GM03348 (cell line): Measurements from ENCODE around the gene ASB15.
"Not testable (repeated sequence)": the region's sequence is repeated elsewhere in the genome, so short reads cannot be mapped to it uniquely, and the experiment has no call there.

Experiments used
- DNase-seq: peaks from one replicate; pipeline ENCODE4 v3.0.0; 2012; ENCODE audit warnings: low spot score

ASB15 gene

DNA sequence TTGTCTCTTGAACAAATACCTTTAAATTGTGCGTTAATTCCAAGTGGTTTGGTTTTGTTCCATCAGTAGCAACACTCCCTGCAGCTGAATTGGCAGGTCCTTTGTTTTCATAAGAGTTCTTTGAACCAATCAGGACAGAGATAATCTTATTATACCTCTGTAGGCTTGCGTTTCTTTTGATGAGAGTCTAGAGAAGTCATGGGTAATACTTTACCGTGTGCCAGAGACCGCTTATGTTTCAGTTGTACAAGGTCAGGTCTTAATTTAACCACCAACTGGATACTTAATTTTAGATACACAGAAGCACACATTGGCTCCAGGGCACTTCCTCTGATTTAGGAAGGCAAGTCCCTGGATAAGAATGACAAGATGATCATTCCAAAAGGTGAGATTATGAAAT is at the start of gene ASB15:
ASB15 (plus strand) TSS at position 292 of the 400 bp plus-strand sequence. CDS start 12,682 bp downstream, outside the sequence.
- DNase-seq: no peak

DNA sequence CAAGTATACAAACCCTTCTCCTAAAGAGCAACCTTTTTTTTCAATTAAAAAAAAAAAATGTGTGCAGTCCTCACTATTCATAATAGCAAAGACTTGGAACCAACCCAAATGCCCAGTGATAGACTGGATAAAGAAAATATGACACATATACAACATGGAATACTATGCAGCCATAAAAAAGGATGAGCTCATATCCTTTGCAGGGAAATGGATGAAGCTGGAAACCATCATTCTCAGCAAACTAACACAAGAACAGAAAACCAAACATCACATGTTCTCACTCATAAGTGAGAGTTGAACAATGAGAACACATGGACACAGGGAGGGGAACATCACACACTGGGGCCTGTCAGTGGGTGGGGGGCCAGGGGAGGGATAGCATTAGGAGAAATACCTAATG is 49.5 kb upstream of the ASB15 start:
- not testable (repeated sequence) for DNase-seq

DNA sequence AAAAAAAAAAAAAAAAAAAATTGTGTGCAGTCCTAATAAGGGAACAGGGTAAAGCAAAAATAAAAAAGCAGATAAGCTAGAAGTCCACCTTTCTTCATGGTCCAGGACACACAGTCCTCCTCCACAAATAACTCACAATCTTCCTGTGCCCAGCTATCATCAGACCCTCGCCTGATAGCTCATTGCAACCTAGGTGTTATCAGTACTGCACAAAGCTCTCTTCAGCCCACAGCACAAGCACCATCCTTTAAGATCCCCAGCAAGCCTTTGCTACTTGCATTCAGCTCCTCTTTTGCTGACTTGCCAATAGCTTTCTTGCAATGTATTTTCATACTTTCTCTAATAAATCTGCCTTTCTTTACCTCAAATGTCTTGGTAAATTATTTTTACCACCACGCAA is 49.0 kb upstream of the ASB15 start:
- no peak for DNase-seq

DNA sequence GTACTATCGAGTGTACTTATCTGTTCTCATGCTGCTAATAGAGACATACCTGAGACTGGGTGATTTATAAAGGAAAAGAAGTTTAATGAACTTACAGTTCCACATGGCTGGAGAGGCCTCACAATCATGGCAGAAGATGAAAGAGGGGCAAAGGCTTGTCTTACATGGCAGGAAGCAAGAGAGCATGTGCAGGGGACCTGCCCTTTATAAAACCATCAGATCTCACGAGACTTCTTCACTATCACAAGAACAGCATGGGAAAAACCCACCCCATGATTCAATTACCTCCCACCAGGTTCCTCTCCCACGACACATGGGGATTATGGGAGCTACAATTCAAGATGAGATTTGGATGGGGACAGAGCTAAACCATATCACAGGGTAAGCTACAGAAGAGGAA is 48.5 kb upstream of the ASB15 start:
- no peak for DNase-seq

DNA sequence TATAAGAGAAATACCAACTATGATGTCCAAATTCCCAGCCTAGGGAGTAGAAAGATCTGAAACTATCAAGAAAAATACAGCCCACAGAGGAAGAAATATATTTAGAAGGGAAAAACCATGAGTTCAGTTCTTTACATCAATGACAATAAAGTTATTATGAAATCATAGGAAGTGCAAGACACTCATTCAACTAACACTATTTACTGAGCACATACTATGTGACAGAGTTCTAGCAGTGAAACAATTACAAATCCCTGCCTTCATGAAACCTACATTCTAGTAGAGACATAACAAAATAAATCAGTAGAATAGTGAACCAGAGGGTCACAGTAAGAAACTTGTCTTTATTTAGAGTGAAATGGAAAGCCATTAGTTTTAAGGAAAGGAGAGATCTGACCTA is 46.1 kb upstream of the ASB15 start:
- DNase-seq: no peak

DNA sequence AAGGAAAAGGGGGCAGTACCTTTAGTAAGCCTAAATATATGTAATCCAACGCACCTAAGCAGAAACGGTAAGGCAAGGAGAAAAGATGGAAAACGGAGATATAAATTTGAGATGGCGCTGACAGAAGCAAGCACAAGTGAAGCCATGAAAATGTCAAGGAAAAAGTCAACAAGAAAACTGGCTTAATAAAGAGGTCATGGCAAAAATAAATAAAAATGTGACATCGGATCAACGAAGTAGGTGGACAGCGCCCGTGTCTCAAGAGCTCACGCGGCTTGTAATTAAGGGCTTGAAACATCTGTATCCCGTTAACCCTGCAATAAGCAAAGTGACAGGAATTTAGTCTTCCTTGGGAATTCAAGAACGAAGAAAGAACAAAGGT is 44.6 kb upstream of the ASB15 start:
- DNase-seq: peak; percentile 9

DNA sequence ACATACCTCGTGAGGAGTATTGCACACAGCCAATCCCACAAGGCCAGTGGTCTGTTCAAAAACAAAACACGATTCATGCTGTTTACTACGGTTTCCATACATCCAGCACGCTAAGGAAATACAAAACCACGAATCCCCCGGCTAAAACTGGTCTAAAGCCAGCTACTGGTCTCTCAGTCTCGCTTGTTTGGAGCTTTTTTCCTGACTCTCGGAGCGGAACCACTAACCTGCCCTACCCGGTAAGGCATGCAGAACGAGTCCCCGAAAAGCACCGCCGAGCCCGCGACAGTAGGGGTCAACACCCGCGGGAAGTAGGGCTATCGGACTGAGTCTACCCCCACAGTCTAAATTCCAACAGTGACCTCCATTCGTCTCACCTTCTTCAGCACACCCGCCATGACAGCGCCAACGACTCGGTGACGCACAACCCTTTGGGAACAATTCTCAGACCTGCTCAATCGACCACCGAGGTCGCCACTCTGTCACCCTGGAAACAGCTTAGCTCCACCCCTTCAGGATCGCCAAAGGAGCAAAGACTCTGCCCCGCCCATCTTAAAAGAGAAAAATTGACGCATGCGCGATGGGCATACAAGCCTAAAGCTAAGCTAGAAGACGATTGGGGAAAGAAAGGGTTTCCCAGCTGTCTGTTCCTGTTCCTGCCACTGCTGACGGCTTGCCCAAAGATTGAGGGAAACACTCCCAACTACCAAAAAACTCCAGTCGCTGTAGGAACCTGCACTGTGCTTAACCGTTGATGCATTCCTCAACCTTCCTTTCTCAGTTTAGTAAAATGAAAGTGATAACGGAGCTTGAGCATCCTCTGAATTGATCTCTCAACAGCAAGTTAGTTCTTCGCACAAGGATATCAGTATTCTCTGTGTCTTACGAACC is 44.0 kb upstream of the ASB15 start, which contains the start of gene NDUFA5:
NDUFA5 (minus strand) TSS at position 421 of the 891 bp plus-strand sequence; CDS start at position 398, 23 bp downstream.
- peak; percentile 94 for DNase-seq

DNA sequence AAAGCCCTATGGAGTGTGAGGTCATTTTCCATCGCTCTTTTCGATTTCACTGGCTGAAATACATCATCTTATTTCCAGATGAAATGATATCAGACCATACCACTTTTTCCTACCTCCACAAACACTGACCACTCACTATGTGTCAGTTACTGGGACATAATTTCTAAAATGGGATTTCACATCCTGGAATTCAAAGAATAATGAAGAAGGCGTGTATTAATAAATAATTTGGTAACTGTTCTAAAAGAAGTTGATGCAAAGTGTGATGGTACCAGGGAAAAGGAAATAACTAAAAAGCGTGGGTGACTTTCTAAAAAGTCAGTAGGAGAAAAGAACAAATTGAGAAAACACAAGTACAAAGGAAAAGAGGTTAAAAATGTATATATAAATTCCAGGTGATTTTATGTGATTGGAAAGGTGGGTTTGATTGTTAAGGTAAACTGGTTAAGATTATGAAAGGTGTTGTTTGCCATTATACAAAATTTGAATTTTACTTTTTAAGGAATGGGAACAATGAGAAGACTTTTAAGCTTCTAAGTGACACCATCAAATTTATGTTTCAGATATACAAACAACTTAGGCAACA is 43.2 kb upstream of the ASB15 start:
- DNase-seq: no peak

DNA sequence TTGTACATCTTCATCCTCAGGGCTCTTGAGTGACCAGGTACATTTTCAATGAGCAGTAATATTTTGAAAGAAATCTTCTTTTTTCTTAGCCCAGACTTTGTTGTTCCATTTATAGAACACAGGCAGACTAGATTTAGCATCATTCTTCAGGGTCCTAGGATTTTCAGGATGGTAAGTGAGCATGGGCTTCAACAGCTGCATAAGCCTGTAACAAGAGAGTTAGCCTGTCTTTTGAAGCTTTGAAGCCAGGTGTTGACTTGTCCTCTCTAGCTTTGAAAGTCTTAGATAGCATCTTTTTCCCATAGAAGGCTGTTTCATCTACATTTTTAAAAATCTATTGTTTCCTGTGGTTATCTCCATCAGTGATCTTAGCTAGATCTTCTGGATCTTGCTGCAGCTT is 39.5 kb upstream of the ASB15 start:
- DNase-seq: no peak

DNA sequence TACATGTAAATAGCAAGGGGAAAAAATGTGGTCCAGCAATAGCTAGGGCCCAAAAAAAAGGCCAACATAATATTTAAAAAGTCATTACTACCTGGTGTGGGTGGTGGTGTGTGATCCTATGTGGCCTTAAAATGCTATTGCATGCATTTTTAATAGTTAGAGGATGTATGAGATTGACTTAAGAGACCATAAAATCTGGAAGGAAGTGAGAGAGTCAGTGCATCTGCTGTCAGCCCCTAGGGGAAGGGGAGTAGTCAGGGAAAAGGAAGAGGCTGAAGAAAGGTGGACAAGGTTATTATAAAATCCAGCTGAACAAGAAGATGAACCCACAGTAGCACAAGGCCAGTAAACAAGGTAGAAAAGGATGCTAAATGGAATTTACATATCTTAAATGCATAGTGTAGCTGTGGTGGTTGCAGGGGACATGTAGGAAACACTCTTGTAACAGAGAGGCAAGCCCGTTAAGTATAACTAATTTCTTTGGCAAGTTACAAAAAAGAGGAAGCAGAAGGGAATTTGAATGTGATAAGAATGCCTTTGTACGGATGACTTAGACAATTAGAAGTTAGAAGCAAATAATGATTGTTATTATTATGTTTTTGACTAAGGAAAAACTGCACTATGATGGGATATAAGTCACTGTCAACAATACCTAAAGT is 32.1 kb upstream of the ASB15 start:
- DNase-seq: no peak

DNA sequence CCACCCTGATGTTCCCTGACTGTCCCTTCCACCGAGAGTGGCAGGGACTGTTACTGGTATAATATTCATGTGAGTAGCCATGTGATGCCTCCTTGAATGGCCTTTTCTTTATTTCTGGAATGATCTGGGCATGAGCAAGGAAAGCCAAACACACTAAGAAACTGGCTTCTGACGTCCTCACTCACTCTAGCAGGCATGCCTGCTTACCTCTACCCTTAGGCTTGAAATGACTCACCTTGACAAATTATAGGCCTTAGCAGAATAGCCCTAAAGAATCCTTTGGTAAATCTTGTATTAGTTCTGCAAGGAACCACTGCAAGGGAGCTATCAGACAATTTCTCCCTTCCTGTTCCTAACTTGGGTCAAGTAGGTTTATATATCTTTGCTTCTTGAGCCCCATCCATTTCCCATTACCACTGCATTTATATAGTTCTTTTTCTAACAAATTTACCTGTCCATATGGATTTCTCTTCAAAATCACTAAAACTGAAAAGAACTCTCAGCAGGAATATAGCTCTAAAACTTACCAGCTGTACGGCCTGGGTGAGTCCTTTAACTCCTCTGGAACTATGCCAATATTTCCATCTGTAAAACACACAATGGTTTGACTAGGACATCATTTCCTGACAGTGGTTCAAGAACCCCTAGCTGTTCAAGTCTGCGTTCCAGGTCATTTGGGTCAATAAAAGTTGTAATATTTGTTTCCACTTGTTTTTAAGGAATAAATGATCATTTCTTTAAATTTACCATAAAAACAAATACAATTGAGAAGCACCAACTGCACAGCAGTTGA is 31.0 kb upstream of the ASB15 start:
- DNase-seq: no peak

DNA sequence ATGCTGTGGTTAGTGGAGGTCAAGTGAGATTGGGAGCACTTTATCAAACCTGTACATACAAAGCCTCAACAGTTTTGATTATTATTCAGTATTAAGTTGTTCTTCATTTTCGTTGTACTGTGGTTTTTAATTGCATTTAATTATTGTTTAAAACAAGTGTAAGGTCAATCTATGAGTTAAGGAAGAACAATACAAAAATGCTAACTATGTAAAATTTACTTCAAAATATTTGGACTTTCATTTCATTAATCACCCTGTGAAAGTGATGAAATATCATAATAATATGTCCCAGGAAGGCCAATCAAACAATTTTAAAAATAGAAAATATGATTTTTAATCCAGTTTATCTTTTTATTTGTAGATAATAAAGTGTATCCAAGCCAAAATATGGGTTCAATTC is 30.4 kb upstream of the ASB15 start:
- DNase-seq: no peak

DNA sequence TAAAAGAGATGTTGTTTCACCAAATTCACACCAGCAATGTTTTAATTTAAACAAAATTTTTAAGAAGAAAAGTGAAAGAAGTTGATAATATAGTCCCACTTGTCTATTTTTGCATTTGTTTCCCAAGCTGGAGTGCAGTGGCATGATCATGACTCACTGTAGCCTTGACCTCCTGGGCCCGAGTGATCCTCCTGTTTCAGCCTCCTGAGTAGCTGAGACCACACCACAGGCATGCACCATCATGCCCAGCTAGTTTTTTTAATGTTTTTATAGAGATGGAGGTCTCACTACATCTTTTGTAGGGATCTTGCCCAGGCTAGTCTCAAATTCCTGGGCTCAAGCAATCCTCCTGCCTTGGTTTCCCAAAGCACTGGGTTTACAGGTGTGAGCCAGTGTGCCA is 29.9 kb upstream of the ASB15 start:
- DNase-seq: no peak

DNA sequence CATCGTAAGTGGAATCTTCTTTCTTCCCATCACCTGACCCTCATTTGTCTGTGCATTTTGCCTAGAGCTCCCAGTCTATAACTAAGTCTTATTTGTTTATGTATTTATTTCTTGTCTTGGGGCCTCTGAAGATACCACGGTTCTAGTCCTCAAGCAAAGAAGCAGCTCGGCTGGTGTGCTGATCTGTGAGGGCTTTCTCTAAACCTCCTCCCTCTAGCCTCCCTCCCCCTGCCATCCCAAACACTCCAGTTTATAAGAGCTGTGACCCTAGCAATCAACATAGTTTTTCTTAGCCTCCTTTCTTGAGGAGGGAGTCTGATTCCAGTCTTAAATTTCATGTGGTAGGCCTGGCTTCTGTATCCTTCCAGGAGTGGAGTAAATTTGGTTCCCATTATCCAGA is 28.3 kb upstream of the ASB15 start:
- no peak for DNase-seq

DNA sequence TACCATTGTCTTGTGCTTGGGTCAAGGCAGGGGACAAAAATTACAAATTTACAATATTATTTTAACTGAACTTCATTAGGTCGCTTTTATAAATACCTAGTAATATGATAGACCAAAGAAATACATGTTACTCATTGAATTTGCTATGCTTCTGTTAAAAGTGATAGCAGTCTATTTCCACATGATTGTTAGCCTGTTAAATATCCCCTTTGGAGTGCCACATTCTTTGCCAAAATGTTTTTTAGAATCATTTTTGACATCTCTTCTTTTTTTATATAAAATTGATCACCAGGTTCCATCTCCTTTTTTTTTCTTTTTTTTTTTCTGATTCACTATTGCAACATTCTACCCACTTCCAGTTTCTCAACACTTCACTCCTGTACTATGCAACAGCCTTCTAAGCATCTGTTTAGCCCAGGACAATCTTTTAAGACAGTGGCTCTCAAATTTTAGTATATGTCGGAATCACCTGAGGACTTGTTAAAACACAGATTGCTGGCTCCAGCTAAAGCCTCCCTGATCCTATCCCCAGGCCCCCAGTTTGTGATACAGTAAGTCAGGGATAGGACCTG is 27.6 kb upstream of the ASB15 start:
- DNase-seq: no peak

DNA sequence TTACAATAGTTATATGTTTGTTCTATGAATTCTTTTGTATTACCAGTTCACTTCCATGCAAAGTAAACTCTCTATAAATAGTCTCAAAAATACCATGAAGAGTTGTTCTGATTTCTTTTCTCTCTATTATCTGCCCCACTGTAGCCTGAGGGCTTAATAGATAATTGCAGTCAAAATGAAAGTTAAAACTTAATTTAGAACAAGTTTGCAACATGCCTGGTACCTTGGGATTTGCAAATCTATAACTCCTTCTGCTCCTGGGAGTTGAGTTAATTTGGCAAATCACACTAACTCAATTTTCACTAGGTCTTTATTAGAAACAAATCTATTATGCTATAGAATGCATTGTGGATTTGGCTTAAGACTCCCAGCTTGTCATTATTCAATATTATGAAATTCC is 22.2 kb upstream of the ASB15 start:
- no peak for DNase-seq

DNA sequence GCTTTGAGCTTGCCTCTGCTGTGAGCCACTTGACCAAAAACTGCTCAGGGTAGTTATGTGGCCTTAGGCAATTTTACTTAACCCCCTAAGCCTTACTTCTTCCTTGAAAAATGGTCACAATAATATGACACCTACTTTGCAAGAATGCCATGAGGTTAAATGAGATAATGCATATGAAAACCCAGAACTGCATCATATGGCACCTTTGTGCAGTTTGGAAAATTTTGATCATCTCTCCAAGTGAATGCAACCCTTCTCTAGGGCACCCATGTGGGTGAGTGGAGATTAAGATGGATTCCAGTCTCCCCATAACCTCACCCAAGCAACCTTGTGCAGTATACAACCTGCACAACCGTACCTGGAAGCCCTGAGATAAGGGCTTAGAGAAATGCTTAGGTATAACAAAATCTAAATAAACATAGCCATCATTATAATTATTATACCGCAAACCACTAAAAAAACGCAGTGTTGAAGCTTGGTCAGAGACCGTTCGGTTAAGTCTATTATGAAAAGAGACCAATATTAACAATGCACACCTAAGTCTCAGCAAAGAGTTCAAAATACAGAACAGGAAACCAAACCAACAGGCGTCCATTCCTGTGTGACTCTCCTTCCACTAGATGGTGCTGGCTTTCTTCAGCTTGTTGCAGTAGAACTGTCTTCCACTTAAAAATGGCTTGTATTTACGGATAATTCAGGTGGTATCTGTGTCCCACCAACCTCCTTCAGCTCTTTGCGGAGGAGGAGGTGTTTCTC is 21.0 kb upstream of the ASB15 start:
- DNase-seq: peak; percentile 38

DNA sequence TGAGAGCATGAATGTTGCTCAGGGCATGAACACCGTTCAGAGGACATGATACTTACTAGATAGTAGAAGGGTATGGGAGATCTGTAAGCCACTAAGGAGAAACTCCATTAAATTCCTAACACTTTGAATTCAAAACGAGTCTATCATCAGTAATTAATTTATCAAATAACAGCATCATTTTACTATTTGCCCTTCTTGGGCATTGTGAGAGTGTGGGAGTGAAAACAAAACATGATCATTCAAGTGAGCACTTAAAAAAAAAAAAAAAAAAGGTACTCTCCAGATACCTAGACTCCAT is 20.5 kb upstream of the ASB15 start:
- DNase-seq: no peak

DNA sequence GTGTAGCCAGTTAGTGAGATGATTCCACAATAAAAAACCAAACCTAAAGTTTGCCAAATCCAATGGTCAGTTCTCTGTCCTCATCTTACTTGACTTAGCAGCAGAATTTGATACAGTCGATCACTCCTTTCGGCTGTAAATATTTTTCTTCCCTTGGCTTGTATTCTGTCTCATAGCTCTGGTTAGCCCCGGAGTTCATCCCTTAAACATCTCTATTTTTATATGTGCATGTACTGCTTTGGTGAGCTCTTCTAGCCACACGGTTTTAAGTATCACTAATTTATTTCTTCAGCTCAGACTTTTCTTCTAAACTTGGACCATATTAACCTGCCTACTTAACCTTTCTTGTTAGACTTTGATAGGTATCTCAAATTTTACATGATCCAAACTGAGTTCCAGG is 17.8 kb upstream of the ASB15 start:
- no peak for DNase-seq

DNA sequence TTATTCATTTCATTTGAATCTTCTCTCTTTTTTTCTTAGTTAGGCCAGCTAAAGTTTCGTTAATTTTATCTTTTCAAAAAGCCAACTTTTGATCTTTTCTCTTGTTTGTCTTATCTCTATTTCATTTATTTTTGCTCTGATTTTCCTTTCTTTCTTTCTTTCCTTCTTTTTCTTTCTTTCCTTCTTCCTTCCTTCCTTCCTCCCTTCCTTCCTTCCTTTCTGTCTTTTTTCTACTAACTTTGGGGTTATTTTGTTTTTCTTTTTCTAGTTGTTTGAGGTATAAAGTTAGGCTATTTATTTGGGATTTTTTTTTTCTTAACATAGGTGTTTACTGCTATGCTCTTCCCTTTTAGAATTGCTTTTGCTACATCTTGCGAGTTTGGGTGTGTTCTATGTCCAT is 13.2 kb upstream of the ASB15 start:
- DNase-seq: no peak

DNA sequence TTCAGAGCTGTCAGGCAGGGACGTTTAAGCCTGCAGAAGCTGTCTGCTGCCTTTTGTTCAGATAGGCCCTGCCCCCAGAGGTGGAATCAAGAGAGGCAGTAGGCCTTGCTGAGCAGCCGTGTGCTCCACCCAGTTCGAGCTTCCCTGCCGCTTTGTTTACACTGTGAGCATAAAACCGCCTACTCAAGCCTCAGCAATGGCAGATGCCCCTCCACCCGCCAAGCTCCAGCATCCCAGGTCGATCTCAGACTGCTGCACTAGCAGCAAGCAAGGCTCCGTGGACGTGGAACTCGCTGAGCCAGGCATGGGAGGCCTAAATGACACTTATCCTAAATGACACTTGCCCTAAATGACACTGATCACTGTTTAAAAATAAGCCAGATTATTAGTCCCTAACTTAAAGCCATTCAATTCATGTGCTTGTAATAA is 6.8 kb upstream of the ASB15 start:
- DNase-seq: no peak
